HCT116 (cell line): ENCODE measurements around the gene IL18BP. TPM values are rescaled to one million over a fixed set of nuclear protein-coding genes. Genes with fewer than 3 reads are reported as not detected.

ENCODE experiments used
- ATAC-seq: fragments of 200-7000 bp; cut with Tn5 transposase; 2 replicates; pipeline ENCODE4 v1.9.1; 2020; ENCODE audit warnings: mild to moderate bottlenecking, moderate library complexity
- BruUV-seq: library from RNA; stranded (reverse); fragments of 400-500 nt; replicated peaks from 2 replicates; lab custom pipeline; 2021; lab: Mats Ljungman, UMichigan
- CTCF ChIA-PET: fragments of 300-600 bp; sonication (Branson Sonifier 250); formaldehyde crosslinking; loops from one replicate; lab custom pipeline; 2021; ENCODE audit warnings: antibody characterized with exemption; lab: Charles Lee
- POLR2A ChIA-PET: fragments of 300-600, 350-600 bp; sonication (Branson Sonifier 250); formaldehyde crosslinking; loops from one replicate; lab custom pipeline; 2021; ENCODE audit warnings: antibody characterized with exemption; lab: Charles Lee
- RAD21 ChIA-PET, 2 experiments: fragments of 300-600 bp; sonication (Branson Sonifier 250); formaldehyde crosslinking; loops; one replicate each; lab custom pipeline; 2023; ENCODE audit warnings: low total read pairs in 2 of 2; ENCODE audit not compliant: uncharacterized antibody in 2 of 2, unreplicated experiment in 2 of 2, low non-redundant PET in 1 of 2; lab: Charles Lee
- DNase-seq: peaks from one replicate; pipeline ENCODE4 v3.0.0-alpha.2; 2010; ENCODE audit warnings: low read depth, low spot score
- H2AFZ ChIP-seq: fragments of 200-600 bp; shearing (Covaris generic), sonication (generic); 2 replicates; pipeline ENCODE4 v1.6.1; 2017; ENCODE audit warnings: low read depth, mixed run types, mixed read lengths, antibody characterized with exemption, low read length; ENCODE audit not compliant: poor library complexity, severe bottlenecking
- H3K27ac ChIP-seq: 2 replicates; pipeline ENCODE4 v1.5.1; 2012; ENCODE audit warnings: low read depth, low read length
- H3K27me3 ChIP-seq: fragments of 200-600 bp; sonication (generic); 2 replicates; pipeline ENCODE4 v1.6.1; 2016; ENCODE audit warnings: mixed run types, low read length, mixed read lengths; ENCODE audit not compliant: insufficient read depth
- H3K36me3 ChIP-seq, 2 experiments: fragments of 200-500 bp in 1 of 2; fragments of 200-600 bp in 1 of 2; sonication (Bioruptor generic) in 1 of 2; sonication (generic) in 1 of 2; 2 replicates each; pipeline versions ENCODE4 v1.5.1 to v1.6.1; 2014 to 2016; ENCODE audit warnings: low read length in 2 of 2, inconsistent platforms in 1 of 2, mixed read lengths in 1 of 2, mixed run types in 1 of 2; ENCODE audit not compliant: insufficient read depth in 2 of 2, control insufficient read depth in 1 of 2
- H3K4me1 ChIP-seq, 2 experiments: fragments of 200-600 bp in 1 of 2; sonication (generic) in 1 of 2; 2 replicates each; pipeline versions ENCODE4 v1.5.1 to v1.6.1; 2012 to 2017; ENCODE audit warnings: low read length in 2 of 2, inconsistent platforms in 1 of 2, mild to moderate bottlenecking in 1 of 2, mixed read lengths in 1 of 2, mixed run types in 1 of 2, moderate library complexity in 1 of 2; ENCODE audit not compliant: insufficient read depth in 2 of 2, control insufficient read depth in 1 of 2
- H3K4me2 ChIP-seq: fragments of 200-600 bp; sonication (generic); 2 replicates; pipeline ENCODE4 v1.6.1; 2017; ENCODE audit warnings: mixed run types, low read length, mixed read lengths
- H3K4me3 ChIP-seq, 2 experiments: fragments of 200-600 bp in 1 of 2; sonication (generic) in 1 of 2; replicated peaks in 1 of 2; 2 replicates each; pipeline ENCODE4 v1.5.1; 2011 to 2016; ENCODE audit warnings: low read length in 2 of 2, control low read depth in 1 of 2, low read depth in 1 of 2, mild to moderate bottlenecking in 1 of 2, mixed read lengths in 1 of 2, mixed run types in 1 of 2
- H3K79me2 ChIP-seq: fragments of 200-600 bp; sonication (generic); 2 replicates; pipeline ENCODE4 v1.6.1; 2017; ENCODE audit warnings: mild to moderate bottlenecking, mixed run types, low read length, moderate library complexity, mixed read lengths; ENCODE audit not compliant: insufficient read depth
- H3K9ac ChIP-seq: fragments of 200-600 bp; sonication (generic); 2 replicates; pipeline ENCODE4 v1.6.1; 2016; ENCODE audit warnings: low read length, mixed read lengths
- H3K9me2 ChIP-seq: fragments of 200-600 bp; sonication (generic), shearing (Covaris generic); 2 replicates; pipeline ENCODE4 v1.6.1; 2017; ENCODE audit warnings: mixed run types, mild to moderate bottlenecking, moderate library complexity; ENCODE audit not compliant: insufficient read depth
- H3K9me3 ChIP-seq, 2 experiments: fragments of 200-500 bp in 1 of 2; fragments of 200-600 bp in 1 of 2; sonication (Bioruptor generic) in 1 of 2; sonication (generic) in 1 of 2; 2 replicates each; pipeline ENCODE4 v1.6.1; 2014 to 2017; ENCODE audit warnings: low read length in 2 of 2, mixed read lengths in 2 of 2, inconsistent platforms in 1 of 2, low read depth in 1 of 2, mild to moderate bottlenecking in 1 of 2, mixed run types in 1 of 2, moderate library complexity in 1 of 2; ENCODE audit not compliant: control insufficient read depth in 1 of 2, insufficient read depth in 1 of 2
- H4K20me1 ChIP-seq: fragments of 200-600 bp; sonication (generic), shearing (Covaris generic); 2 replicates; pipeline ENCODE4 v1.6.1; 2017; ENCODE audit warnings: mixed run types, mild to moderate bottlenecking, moderate library complexity; ENCODE audit not compliant: insufficient read depth
- CBX3 ChIP-seq: IDR thresholded peaks from 2 replicates; pipeline ENCODE4 v1.6.1; 2012; ENCODE audit warnings: low read depth
- EGR1 ChIP-seq: IDR thresholded peaks from 2 replicates; pipeline ENCODE4 v1.6.1; 2012; ENCODE audit warnings: low read depth
- EZH2phosphoT487 ChIP-seq: fragments of 200-600 bp; IDR thresholded peaks from 2 replicates; pipeline ENCODE4 v1.6.1; 2018; ENCODE audit warnings: antibody characterized with exemption, borderline replicate concordance
- FOSL1 ChIP-seq: IDR thresholded peaks from 2 replicates; pipeline ENCODE4 v1.6.1; 2012; ENCODE audit warnings: low read depth
- POLR2AphosphoS5 ChIP-seq: IDR thresholded peaks from 2 replicates; pipeline ENCODE4 v1.6.1; 2011; ENCODE audit warnings: mild to moderate bottlenecking, low read depth, low read length, moderate library complexity
- RAD21 ChIP-seq: IDR thresholded peaks from 2 replicates; pipeline ENCODE4 v1.6.1; 2012; ENCODE audit warnings: low read depth, mild to moderate bottlenecking
- SP1 ChIP-seq: IDR thresholded peaks from 2 replicates; pipeline ENCODE4 v1.6.1; 2012; ENCODE audit warnings: low read depth
- SRF ChIP-seq: IDR thresholded peaks from 2 replicates; pipeline ENCODE4 v1.6.1; 2012; ENCODE audit warnings: low read depth
- intact Hi-C: fragments of 100-400 bp; cut with micrococcal nuclease; formaldehyde crosslinking; loops from 2 replicates; pipeline ENCODE4 v1.10.0; 2022
- total RNA-seq: library from RNA; stranded (reverse); gene quantifications from one replicate; pipeline ENCODE4 v1.2.1, GENCODE V29; 2021; ENCODE audit not compliant: unreplicated experiment
- TF ChIP-seq, protein P1 (sequence below): IDR thresholded peaks from 2 replicates; pipeline ENCODE4 v1.6.1; 2011; ENCODE audit warnings: mild to moderate bottlenecking, low read length, moderate library complexity; ENCODE audit not compliant: insufficient replicate concordance; ENCODE audit errors: extremely low read depth
- TF ChIP-seq, protein P2 (sequence below), 3 experiments: fragments of 200-600 bp in 1 of 3; sonication (generic) in 1 of 3; IDR thresholded peaks in 2 of 3; conservative IDR thresholded peaks in 1 of 3; 2 replicates each; pipeline ENCODE4 v1.5.1; 2012 to 2017; ENCODE audit warnings: low read depth in 2 of 3, low read length in 2 of 3, antibody characterized with exemption in 1 of 3, borderline replicate concordance in 1 of 3, control low read depth in 1 of 3, mild to moderate bottlenecking in 1 of 3, mixed read lengths in 1 of 3, mixed run types in 1 of 3, moderate library complexity in 1 of 3; ENCODE audit not compliant: insufficient read depth in 1 of 3

IL18BP gene
- total RNA-seq, 1 experiment from 2014 or later = 9.8 TPM

- TF ChIP-seq, protein P1, sequence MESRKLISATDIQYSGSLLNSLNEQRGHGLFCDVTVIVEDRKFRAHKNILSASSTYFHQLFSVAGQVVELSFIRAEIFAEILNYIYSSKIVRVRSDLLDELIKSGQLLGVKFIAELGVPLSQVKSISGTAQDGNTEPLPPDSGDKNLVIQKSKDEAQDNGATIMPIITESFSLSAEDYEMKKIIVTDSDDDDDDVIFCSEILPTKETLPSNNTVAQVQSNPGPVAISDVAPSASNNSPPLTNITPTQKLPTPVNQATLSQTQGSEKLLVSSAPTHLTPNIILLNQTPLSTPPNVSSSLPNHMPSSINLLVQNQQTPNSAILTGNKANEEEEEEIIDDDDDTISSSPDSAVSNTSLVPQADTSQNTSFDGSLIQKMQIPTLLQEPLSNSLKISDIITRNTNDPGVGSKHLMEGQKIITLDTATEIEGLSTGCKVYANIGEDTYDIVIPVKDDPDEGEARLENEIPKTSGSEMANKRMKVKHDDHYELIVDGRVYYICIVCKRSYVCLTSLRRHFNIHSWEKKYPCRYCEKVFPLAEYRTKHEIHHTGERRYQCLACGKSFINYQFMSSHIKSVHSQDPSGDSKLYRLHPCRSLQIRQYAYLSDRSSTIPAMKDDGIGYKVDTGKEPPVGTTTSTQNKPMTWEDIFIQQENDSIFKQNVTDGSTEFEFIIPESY = no peak
- TF ChIP-seq POLR2AphosphoS5 = no peak
Measured at GRCh38 chr11:71979094-71979493, 19.6 kb upstream of the IL18BP start (continued).

DNA sequence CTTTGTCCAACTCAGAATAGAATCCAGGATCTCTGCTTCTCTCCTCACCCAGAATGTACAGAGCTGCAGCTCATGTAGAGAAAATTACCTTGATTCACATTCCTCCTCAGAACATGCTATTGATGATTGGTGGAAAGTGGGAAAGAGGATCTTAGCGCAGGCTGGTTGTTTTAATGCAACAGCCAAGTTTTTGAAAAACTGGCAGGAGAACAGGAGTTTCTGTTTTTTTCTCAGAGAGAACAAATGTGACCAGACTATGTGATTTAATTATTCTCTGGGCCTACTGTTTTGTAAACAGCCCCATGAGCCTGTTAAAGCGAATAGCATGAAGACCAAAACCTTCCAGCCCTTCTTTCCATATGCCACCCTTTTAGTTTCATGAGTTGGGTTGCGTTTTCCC lies 19.1 kb upstream of the IL18BP start:
- Histone ChIP-seq H4K20me1 (no peaks in the 10 kb centered on the region), H3K9me2 (no peaks in the 10 kb centered on the region), H3K4me1 (no peaks in the 10 kb centered on the region), H3K9ac (no peak overlapping the region), H3K36me3 (0 out of 4 replicates have a peak, but pooled peaks cover 0 to 2% of the 10 kb centered on the region in 2 experiments), H3K79me2 (0 out of 2 replicates have a peak, but pooled peaks cover 4% of the 10 kb centered on the region), H2AFZ (no peak overlapping the region), H3K4me3 (no peak overlapping the region), H3K27ac (no peak overlapping the region), H3K27me3 (no peaks in the 10 kb centered on the region)
- no peak for ATAC-seq
- POLR2A ChIA-PET = no interaction called here
- RAD21 ChIA-PET = no interaction called here
- CTCF ChIA-PET = interaction anchor here (1.6 kb wide), 1 partner anchor 451 kb away, joined by 6 read pairs; no protein-coding TSS in a partner anchor
- TF ChIP-seq SRF (no peak), CBX3 (no peak), EZH2phosphoT487 (no peak), EGR1 (no peak), RAD21 (no peak), FOSL1 (no peak), SP1 (no peak)
- TF ChIP-seq, protein P2, sequence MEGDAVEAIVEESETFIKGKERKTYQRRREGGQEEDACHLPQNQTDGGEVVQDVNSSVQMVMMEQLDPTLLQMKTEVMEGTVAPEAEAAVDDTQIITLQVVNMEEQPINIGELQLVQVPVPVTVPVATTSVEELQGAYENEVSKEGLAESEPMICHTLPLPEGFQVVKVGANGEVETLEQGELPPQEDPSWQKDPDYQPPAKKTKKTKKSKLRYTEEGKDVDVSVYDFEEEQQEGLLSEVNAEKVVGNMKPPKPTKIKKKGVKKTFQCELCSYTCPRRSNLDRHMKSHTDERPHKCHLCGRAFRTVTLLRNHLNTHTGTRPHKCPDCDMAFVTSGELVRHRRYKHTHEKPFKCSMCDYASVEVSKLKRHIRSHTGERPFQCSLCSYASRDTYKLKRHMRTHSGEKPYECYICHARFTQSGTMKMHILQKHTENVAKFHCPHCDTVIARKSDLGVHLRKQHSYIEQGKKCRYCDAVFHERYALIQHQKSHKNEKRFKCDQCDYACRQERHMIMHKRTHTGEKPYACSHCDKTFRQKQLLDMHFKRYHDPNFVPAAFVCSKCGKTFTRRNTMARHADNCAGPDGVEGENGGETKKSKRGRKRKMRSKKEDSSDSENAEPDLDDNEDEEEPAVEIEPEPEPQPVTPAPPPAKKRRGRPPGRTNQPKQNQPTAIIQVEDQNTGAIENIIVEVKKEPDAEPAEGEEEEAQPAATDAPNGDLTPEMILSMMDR (IDR thresholded peaks at IDR 0.05 in 2 of 3, conservative IDR thresholded peaks at IDR 0.05 in 1 of 3; ENCODE audit: borderline replicate concordance in 1 of 3, insufficient read depth in 1 of 3, low read depth in 2 of 3, low read length in 2 of 3) = no peak
- TF ChIP-seq, all 23 proteins: peak for 0
- intact Hi-C loops = no loop called here
- DNase-seq = no peak
- Histone ChIP-seq H3K4me2 (no peak overlapping the region), H3K9me3 (no peaks in the 10 kb centered on the region)
- BruUV-seq = no TSS peak
